LoVo (cell line): ENCODE measurements around the gene RNF157.
"Not testable (repeated sequence)": the region's sequence is repeated elsewhere in the genome, so short reads cannot be mapped to it uniquely, and the experiment has no call there.

Source experiments
- DNase-seq: peaks from one replicate; pipeline ENCODE4 v3.0.0-alpha.2; 2016; ENCODE audit warnings: low spot score

Gene RNF157

DNA sequence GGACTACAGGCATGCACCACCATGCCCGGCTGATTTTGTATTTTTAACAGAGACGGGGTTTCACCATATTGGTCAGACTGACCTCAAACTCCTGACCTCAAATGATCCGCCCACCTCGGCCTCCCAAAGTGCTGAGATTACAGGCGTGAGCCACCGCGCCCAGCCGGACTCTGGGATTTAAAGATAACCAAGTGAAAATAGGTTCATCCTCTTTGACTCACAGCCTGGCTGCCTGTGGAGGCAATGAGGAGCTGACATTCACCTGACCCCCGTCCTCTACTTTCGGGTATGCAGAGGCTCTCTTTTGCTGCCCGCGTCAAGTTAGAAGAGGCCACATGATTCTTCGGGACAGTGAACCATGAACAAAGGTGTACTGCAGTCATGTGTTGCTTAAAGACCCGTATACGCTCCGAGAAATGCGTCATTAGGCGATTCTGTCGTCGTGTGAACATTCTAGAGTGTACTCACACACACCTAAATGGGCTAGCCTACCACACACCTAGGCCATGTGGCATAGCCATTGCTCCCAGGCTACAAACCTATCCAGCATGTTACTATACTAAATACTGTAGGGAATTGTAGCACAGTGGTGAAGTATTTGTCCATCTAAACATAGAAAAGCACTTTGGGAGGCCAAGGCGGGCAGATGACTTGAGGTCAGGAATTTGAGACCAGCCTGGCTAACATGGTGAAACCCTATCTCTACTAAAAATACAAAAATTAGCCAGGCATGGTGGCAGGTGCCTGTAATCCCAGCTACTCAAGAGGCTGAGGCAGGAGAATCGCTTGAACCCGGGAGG is 12.9 kb upstream of the RNF157 start:
- not testable (repeated sequence) for DNase-seq

DNA sequence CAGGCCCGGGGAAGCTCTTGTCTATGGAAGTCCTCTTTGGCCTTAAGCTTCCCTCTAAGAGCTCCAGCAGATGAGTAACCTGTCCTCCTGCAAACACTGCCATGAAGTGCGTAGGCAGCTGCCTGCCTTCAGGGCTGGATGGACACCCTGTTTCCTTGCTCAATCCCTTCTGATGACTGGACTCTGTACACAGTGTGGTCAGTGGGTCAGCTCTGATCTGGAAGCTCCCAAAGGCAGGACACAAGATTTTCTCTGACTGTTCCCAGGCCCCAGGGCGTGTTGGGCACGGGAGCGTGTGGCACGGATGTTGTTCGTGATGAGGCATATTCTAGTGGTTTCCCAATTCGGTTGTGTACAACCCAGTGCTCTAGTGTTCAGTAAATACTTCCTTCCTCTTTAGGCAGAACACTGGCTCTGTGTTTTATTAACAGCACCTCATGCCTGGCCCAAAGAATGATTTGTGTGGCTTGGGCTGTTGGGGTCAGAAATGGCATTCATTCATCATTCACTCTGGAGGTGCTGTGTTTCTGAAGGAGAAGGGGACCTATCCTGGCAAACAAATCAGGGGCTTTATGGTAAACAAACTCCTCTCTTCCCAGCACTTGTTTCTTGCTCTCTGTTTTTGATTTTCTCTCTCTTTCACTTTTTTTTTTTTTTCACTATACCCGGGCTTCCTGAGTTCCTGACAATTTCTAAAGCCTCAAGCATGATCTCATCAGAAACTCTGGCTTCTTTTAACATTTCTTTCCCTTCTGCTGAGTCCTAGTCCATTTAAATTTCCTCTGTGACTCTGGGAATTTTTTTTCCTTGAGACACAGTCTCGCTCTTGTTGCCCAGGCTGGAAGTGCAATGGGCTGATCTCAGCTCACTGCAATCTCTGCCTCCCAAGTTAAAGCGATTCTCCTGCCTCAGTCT is 12.0 kb upstream of the RNF157 start:
- DNase-seq, result no peak

DNA sequence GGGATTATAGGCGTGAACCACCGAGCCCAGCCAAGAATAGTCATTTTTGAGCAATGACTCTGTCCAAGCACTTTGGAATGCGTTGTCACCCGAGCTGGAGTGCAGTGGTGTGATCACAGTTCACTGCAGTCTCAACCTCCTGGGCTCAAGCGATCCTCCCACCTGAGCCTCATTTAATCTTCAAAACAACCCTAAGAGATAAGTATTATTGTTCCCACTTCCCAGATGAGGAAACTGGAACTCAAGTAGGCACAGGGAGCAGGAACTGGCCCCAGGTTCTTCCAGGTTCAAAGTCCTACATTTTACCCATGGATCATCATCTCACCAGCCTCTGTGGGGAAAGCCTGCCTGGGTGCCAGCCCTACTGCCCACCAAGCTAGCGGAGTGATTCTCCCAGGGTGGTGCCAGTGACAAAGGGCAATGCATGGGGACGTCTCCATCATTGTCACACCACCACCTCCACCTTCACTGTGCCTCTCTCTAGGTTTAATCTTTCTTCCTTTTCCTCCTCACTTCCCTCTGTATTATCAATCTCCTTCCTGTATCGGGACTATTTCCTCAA is 11.3 kb upstream of the RNF157 start:
- no peak for DNase-seq

DNA sequence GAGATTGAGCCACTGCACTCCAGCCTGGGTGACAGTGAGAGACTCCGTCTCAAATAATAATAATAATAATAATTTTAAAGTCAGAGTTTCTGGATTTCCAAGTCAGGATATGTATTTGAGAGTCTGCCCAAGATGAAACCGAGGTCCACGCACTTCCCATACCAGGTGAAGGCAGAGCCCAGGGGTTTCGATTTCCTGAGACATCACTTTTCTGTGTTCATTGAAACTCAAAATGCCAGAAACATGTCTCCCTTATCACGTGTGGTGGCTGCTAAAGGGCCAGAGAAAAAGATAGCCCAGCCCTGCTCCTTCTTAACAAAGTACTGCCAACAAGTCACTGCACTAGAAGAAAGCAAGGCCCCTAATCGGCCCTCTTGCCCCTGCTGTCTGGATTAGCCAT is 9.8 kb upstream of the RNF157 start:
- DNase-seq, result no peak

DNA sequence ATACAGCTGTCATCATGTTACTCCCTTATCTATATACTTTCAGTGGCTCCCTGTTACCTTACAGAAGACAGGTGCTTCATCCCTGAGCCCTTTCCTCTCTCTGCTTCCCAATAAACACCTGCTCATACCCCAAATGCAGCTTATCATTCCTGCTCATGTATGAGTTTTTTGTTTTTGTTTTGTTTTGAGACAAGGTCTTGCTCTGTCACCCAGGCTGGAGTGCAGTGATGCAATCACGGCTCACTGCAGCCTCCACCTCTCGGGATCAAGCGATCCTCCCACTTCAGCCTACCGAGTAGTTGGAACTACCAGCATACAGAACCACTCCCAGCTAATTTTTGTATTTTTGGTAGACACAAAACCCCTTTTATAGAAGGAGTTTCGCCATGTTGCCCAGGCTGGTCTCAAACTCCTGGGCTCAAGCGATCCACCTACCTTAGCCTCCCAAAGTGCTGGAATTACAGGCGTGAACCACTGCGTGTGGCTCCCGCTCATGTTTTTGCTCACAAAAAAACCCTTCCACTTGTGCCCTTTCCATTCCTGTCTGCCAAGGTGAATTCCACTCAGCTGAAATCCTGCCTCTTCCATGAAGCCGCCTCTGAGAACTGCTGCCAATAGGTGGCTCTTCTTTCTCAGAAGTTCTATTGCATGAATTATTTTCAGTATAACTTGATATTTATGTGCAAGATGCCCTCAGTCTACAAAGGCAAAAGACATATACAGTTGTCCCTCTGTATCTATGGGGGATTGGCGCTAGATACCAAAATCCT is 7.9 kb upstream of the RNF157 start:
- no peak for DNase-seq

DNA sequence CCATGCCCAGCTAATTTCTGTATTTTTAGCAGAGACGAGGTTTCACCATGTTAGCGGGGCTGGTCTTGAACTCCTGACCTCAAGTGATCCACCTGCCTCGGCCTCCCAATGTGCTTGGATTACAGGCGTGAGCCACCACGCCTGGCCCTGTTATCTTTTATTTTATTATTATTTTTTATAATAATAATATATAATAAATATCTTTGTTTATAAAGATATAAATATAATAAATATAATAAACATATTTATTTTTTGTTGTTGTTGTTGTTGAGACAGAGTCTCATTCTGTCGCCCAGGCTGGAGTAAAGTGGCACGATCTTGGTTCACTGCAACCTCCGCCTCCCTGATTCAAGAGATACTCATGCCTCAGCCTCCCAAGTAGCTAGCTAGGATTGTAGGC is 7.0 kb upstream of the RNF157 start:
- DNase-seq, result no peak

DNA sequence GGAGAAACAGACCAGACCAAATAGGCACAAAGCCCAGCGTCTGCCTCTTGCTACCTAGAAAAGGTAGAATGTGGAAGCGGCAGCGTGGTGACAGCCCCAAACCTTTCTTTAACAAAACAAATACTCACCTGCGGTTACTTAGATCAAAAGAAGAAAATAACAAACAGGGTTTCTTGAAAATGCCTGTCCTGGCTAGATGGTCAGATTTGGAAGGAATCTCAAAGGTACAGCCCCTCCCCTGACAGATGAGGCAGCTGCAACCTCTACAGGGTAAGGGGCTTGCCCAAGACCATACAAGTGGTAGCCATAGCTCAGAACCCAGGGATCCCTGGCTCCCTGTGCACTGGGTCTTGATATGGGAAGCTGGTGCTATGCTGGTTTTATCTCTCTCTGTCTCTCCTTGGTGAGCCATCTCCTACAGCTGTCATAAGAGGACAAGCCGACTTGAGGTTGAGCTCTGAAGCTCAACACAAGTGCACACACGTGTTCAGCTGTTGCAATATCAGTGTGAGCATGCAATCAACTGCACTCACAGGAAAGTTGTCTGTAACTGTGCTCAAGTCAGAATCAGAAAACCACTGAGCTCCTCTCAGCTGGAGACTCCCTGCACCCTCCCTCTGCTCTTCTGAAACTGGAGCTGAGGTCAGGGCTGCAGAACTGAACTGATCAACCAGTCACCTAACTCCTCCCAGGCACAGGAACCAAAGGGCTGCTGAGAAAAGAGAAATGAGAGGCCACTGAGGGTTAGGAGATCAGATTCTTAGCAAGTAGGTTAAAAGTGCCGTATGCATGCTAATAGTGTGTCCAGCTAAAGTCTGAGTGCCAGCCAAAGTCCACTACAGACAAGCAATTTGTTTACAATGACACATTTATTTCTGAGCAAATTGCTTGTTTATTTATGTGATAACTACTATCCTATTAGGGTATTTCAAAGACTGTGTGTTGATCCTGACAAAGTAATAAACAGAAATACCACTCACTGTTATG is 6.1 kb upstream of the RNF157 start:
- DNase-seq, result no peak

DNA sequence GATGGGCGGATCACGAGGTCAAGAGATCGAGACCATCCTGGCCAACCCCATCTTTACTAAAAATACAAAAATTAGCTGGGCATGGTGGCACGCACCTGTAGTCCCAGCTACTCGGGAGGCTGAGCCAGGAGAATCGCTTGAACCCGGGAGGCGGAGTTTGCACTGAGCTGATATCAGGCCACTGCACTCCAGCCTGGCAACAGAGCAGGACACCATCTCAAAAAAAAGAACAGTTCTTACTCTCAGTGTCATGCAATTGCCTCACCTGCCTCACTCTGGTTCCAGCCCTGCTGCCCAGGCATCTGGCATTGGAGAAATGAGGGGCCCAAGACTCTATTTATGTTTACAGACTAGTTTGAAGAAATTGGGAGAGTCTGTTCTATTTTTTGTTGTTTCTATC is 4.4 kb upstream of the RNF157 start:
- DNase-seq, result not testable (repeated sequence)

DNA sequence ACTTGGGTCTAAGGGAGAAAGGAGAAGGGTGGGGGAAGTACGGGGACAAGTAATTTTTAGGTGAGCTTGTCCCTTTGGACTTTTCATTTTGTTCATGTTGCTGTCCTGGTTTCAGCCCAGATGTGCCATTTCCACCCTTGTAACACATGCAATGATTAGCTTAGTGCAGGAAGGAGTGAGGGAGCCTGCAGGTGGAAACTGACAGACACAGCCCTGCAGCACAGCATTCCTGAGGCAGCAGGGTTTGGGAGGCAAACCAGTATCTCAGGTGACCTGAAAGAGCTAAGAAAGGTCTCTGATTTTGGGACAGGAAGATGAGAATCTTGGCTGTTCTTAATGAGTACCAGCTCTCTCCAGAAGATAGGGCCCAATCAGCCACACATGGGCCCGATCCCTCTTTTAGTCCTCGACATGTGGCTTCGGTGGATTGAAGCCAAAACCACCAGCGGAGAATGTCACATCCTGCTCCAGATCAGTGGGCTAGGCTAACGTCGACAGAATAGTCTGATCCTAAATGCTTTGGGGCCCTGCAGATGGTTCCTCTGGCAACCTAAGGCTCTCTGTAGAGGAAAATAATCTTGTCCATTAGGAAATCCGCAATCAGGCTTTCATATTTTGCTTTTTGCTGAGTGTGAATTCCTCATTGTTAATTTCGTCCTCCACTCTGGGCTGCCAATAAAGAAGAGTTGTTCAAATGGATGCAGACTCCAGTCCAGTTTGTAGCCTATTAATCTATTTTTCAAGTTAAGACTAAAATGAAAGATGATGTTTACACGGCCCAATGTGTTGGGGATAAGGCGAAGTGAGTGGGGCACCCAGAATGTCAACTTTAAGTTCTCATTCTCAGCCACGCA is 3.8 kb upstream of the RNF157 start:
- DNase-seq, result no peak

DNA sequence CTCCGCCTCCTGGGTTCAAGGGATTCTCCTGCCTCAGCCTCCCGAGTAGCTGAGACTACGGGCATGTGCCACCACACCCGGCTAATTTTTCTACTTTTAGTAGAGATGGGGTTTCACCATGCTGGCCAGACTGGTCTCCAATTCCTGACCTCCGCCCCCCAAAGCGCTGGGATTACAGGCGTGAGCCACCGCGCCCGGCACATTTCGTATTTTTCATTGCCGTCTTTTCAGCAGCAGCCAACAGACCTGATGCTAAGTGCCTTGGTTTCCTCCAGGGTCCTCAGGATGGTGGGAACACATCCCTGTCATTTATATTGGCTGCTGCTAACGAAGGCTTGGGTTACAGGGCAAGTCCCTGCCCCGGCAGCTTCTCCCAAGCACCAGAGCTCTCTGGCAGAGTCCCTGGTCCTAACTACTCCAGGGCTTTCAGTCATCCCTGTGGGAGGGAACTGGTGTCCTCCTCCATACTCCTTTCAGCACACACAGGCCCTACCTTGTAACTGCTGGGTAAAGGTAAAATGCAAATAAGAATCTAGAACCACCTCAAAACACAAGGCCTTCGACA is 1.5 kb upstream of the RNF157 start:
- no peak for DNase-seq

DNA sequence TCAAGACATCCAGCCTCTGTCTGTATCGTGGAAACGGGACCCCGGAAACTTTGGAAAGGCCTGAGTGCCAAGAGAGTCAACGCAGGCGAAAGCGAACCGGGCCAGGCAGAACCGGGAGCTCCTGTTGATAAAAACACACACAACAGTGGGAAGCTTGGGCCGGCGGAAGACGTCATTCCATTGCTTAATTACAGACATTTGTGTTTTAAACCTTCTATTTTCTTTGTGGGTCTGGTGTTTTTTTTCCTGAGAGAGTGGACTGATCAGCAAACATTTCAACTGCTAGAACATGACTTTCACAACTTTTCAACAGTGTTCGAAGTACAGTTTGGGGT is 878 bp upstream of the RNF157 start:
- no peak for DNase-seq

DNA sequence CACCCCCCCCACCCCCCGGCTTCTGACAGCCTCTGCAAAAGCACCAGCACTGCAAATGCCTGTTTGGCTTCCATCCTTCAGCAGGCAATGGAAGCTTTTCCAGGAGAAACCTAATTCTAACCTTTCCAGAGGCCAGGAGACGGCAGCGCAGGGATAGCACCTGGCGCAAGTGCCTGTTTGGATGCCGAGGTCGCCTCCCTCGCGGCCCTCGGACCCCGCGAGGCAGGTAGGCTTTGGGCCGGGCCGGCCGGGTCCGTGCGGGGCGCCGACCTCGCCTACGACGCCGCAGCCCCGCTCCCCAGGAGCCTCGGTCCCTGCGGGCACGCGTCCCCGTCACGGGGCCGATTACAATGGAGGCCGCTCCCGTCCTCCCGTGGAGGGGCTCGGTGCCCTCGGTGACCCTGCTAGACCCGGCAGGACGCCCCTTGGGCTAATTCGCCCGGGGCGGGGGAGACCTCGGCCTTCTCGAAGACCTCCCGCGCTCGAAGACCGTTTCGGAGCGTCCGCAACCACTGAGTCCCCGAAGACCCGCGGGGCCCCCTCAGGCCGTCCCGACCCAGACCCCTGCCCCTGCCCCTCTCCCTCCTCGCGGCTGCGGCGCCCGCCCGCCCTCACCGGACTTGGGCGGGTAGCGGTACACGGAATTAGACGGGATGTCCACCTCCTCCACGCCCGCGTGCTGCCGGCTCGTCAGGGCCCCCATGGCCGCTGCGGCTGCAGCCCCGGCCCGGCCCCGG is 587 bp downstream of the RNF157 start:
- DNase-seq, result no peak

DNA sequence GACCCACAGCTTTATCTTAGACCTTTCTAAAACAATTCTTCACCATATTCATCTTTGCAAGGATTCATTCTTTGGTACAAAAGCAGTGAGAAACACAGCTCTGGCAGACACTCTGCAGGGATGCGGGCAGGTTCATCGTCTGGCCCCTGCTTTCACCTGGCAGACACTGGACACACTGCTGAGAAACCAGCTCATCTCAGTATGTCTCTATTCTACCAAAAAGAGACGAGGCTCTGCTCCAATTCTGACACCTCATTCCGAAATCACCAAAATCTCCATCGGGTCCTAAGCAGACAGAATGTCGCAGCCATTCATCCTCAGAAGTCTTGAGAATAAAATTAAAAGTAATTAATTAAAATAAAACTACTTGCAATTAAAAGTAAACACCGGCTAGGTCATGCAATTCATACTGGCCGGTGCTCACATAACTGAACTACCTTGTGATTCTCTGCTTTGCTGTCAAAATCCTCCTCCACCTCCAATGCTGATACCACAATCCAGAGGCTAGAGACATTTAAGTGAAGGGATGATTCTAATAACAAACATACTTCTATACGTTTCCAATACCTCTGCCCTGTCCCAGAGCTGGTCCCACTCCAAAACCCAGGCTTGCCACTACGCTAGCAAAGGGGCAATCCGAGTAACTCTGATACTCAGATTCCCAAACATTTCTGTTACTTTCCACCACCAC is 1.3 kb downstream of the RNF157 start:
- no peak for DNase-seq

DNA sequence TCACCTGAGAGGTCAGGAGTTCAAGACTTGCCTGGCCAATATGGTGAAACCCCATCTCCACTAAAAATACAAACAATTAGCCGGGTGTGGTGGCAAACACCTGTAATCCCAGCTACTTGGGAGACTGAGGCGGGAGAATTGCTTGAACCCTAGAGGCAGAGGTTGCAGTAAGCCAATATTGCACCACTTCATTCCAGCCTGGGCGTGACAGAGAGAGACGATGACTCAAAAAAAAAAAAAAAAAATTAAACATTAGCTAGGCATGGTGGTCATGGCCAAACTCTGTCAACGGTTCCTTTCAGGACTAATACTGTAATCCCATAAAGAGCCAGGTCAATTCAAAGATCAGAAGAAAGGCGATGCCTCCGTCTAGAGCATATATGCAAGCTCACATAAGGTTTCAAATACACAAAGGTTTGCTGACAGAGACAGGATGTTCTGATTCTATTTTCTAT is 2.4 kb downstream of the RNF157 start:
- DNase-seq, result peak; percentile 40

DNA sequence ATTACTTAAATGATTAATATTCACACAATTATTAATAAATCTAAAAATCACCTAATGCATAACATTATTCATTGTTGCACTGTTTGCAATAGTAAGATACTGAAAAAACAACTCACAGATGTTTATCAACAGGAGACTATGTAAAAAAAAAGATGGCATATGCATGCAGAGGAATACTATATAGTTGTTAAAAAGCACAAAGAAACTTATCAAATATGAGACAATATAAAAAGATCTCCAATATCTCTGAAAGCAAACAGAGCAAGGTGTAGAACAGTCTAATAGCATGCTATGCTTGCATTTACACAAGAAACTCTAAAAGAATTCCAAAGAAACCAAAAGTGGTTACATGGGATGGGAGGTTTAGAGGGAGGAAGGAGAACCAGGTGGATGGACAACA is 3.7 kb downstream of the RNF157 start:
- DNase-seq, result no peak

DNA sequence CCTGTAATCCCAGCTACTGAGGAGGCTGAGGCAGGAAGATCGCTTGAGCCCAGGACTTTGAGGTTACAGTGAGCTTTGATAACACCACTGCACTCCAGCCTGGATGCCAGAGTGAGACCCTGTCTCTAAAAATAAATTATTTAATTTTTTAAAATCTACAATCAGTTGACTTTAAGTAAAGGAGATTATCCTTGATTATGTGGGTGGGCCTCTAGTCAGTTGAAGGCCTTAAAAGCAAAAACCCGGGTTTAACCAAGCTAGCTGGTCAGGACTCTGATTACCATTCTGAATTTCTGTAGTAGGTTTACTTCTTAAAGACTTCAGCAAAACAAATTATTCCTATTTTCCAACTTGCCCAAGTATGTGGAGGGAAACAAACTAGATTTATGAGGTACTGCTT is 4.4 kb downstream of the RNF157 start:
- no peak for DNase-seq

DNA sequence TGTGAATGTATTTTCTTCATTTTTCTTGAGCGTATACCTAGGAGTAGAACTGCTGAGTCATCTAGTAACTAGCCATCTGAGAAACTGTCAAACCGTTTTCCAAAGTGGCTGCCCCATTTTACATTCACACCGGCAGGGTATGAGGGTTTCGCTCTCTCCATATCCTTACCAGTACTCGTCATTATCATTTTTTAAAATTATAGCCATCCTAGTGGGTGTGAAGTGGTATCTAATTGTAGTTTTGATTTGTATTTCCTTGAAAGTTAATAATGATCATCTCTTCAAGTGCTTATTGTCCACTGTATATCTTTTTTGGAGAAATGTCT is 6.0 kb downstream of the RNF157 start:
- no peak for DNase-seq

DNA sequence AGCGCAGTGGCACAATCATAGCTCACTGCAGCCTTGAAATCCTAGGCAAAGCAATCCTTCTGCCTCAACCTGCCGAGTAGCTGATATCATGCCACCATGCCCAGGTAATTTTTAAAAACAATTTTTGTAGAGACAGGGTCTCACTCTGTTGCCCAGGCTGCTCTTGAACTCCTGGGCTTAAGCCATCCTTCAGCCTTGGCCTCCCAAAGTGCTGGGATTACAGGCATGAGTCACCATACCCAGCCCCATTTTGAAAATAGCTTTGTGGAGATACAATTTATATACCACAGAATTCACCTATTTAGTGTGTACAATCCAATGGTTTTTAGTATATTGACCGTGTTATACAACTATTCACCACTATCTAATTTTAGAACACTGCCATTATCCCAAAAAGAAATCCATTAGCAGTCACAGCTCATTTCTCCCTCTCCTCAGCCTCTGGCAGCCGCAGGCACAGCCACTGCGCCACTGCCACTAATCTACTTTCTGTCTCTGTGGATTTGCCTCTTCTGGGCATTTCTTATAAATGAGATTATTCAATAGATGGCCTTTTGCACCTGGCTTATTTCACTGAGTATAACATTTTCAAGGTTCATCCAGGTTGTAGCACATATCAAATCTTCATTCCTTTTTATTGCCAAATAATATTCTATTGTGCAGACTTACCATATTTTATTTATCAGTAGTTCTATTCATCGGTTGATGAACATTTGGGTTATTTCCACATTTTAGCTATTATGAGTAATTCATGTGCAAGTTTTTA is 6.5 kb downstream of the RNF157 start:
- DNase-seq, result no peak
